Stimulated activated naive CD8-positive, alpha-beta T cell treated with anti-CD3 and anti-CD28 coated beads, Interleukin-15, Interleukin-2, amounts not matched to agents 100 ng/mL and 50 ng/mL, for 24 hours (primary cell): ENCODE measurements around the gene SPART.
"Not testable (repeated sequence)": the region's sequence is repeated elsewhere in the genome, so short reads cannot be mapped to it uniquely, and the experiment has no call there.

ENCODE experiments used
- H3K27ac Mint-ChIP-seq: one replicate; pipeline ENCODE4 v1.8.0; 2021; ENCODE audit warnings: mild to moderate bottlenecking, mixed read lengths
- H3K27me3 Mint-ChIP-seq: one replicate; pipeline ENCODE4 v1.8.0; 2021; ENCODE audit warnings: mixed read lengths
- H3K36me3 Mint-ChIP-seq: one replicate; pipeline ENCODE4 v1.8.0; 2021; ENCODE audit warnings: low read depth, mixed read lengths
- H3K4me1 Mint-ChIP-seq: one replicate; pipeline ENCODE4 v1.8.0; 2021; ENCODE audit warnings: low read depth, mixed read lengths
- H3K4me3 Mint-ChIP-seq: one replicate; pipeline ENCODE4 v1.8.0; 2021; ENCODE audit warnings: mild to moderate bottlenecking, mixed read lengths
- H3K9me3 Mint-ChIP-seq: one replicate; pipeline ENCODE4 v1.8.0; 2021; ENCODE audit warnings: mixed read lengths

Gene SPART

DNA sequence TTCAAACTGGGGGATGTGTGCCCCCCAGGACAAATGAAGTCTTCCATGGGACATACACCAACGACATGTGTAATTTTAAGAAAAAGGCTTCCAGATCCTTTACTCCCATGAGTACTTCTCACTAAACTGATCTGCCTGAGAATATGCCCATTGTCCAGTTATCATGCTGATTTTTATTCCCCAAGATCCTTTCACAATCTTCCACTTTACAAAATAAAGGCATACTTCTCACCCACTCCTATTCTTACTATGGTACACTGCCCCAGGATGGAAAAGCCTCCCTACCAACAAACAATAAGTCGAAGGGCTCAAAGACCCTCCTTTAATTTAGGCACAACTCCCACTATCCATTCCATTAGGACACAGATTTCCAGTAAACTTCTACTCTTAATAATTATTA, 3.5 kb downstream of the SPART start:
- Mint-ChIP-seq H3K36me3 (peaks cover 5% of the 10 kb centered on the region), H3K27ac (no peak overlapping the region), H3K4me3 (no peak overlapping the region), H3K27me3 (no peaks in the 10 kb centered on the region), H3K4me1 (peaks cover 49% of the 10 kb centered on the region), H3K9me3 (no peaks in the 10 kb centered on the region)

DNA sequence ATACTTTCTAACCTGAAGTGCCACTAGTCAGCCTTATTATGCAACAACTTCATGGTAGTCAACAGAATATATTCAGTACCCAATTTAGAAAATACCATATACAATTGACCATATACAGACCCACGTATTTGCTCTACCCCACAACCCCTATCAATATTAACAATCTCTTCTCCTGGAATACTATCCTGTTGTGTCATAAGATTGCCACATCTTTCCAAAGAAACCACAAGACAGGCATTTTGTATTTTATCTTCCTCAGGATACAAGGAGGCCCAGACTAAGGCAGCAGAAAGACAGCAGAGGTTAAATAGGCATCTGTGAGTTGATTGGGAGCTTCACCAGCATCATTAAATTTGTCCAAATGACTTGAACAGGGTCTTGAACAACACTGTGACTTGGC, 4.5 kb downstream of the SPART start:
- Mint-ChIP-seq H3K4me1 (peaks cover 52% of the 10 kb centered on the region), H3K27ac (no peak overlapping the region), H3K27me3 (no peaks in the 10 kb centered on the region), H3K36me3 (peaks cover 8% of the 10 kb centered on the region), H3K9me3 (no peaks in the 10 kb centered on the region), H3K4me3 (no peak overlapping the region)

DNA sequence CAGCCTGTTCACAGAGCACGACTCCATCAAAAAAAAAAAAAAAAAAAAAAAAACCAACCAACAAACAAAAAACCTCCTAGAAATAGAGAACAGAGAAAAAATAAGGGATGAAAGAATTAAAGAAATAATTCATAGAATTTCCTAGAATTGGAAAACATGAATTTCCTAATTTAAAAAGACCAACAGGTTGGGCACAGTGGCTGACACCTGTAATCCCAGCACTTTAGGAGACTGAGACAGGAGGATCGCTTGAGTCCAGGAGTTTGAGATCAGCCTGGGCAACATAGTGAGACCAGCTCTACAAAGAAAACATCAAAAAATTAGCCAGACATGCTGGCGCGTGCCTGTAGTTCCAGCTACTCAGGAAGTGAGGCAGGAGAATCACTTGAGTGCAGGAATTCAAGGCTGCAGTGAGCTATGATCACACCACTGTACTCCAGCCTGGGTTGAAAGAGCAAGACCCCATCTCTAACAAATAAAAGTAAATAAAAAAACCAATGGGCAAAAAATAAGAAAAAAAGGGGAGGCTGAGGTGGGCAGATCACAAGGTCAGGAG, 6.5 kb downstream of the SPART start:
- no peaks in the 10 kb centered on the region for H3K27me3 Mint-ChIP-seq
- H3K4me3 Mint-ChIP-seq, result no peak overlapping the region
- no peak overlapping the region for H3K27ac Mint-ChIP-seq
- H3K36me3 Mint-ChIP-seq, result peaks cover 18% of the 10 kb centered on the region
- peaks cover 51% of the 10 kb centered on the region for H3K4me1 Mint-ChIP-seq
- H3K9me3 Mint-ChIP-seq, result no peaks in the 10 kb centered on the region

DNA sequence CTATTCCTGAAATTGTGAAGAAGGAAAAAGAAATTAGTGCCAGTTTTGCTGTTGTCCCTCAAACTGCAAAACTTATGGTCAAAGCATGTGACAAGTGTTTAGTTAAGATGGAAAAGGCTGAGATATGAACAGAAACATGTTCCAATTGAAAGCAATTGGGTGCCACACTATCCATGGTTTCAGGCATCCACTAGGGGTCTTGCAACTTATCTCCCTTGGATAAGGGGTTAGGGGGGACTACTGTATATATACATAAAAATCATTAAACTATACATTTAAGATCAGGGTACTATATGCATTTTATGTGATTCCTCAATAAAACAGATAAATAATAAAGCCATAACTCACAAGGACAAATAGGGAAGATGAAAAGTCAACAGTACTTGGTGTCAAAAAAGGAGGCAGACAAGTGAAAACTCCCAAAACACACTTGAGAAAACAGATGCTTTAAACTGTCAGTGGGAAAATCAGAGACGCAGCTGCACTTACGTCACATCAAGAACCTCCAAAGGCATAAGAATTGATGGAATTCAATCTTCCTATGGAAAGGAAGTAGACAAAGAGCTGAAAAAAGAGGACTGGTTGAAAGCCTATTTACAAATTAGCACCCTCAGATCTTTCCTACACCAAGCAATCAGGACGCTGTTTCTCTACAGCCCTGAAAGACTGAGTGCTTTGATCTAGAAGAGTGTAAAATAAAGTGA, 8.1 kb downstream of the SPART start:
- Mint-ChIP-seq H3K36me3 (peaks cover 26% of the 10 kb centered on the region), H3K9me3 (no peaks in the 10 kb centered on the region), H3K4me1 (peaks cover 53% of the 10 kb centered on the region), H3K27ac (no peak overlapping the region), H3K4me3 (no peak overlapping the region), H3K27me3 (no peaks in the 10 kb centered on the region)

DNA sequence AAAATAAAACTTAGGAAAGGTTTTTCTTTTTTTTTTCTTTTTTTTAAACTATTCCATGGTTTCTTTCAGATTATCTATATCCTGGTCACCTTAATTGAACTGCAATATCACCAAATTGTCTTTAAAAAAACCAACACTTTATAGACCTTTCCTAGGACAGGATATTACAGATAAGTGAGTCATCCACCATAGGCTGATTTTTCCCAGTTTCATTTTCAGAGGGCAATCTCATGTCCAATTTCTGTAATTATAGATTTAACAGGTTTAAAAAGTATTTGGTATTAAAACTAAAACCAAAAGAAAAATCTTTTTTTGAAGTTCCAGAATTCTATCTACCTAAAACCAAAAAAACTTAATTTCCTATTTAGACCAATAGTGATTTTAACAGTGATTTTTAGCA, 13.2 kb downstream of the SPART start:
- Mint-ChIP-seq H3K9me3 (no peaks in the 10 kb centered on the region), H3K36me3 (peaks cover 48% of the 10 kb centered on the region), H3K4me1 (peaks cover 41% of the 10 kb centered on the region), H3K27ac (no peak overlapping the region), H3K27me3 (no peaks in the 10 kb centered on the region), H3K4me3 (no peak overlapping the region)

DNA sequence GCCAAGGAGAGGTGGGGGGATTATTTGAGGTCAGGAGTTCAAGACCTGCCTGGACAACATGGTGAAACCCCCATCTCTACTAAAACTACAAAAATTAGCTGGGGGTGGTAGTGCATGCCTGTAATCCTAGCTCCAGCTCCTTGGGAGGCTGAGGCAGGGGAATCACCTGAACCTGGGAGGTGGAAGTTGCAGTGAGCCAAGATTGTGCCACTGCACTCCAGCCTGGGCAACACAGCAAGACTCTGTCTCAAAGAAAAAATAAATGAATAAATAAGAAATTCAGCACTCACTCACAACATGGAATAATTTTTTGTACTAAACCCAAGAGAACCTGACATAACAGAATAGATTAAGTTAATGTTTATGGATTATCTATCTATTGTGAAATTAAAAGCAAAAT, 13.9 kb downstream of the SPART start:
- H3K36me3 Mint-ChIP-seq, result peaks cover 52% of the 10 kb centered on the region
- H3K9me3 Mint-ChIP-seq, H3K27ac Mint-ChIP-seq, H3K27me3 Mint-ChIP-seq, H3K4me3 Mint-ChIP-seq: not testable (repeated sequence)
- peaks cover 36% of the 10 kb centered on the region for H3K4me1 Mint-ChIP-seq

DNA sequence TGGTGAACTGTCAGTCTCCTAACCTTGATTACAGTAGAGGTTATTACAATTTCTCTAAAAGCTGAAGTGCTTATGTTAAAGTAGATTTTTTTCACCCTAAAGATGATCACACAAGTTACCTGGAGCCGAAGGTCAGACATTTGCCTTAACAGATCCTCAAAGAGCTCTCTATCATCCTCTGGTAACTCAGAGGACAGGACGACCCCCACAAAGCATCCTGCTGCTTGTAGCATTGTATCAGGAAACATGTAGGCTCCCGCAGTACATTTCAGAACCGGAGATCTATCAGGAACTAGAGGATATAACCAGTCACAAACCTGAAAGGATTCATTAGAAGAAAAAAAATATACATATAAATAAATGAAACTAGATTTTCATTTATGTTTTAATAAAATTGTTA, 14.9 kb downstream of the SPART start:
- no peaks in the 10 kb centered on the region for H3K9me3 Mint-ChIP-seq
- H3K4me1 Mint-ChIP-seq, result peaks cover 27% of the 10 kb centered on the region
- H3K27ac Mint-ChIP-seq, result no peak overlapping the region
- H3K27me3 Mint-ChIP-seq, result no peaks in the 10 kb centered on the region
- H3K4me3 Mint-ChIP-seq, result no peak overlapping the region
- H3K36me3 Mint-ChIP-seq, result peaks cover 58% of the 10 kb centered on the region

DNA sequence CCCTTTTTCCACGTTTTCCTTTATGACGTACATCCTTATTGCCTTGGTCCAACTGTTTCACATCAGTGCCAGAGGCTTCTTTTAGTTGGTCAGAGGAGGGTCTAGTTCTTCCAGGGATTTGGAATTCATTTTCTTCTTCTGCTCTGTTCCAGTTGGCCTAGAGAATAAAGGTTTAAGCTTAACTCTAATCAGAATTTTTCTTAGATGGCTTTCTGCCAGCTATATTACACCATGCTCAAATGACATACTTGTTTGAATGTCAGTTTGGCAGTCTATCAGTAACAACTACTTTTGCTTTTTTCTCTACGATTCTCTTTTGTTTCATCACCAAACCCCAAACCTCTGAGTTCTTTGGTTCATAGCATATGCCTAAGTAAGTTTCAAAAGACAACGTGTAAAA, 16.8 kb downstream of the SPART start:
- Mint-ChIP-seq H3K27ac (no peak overlapping the region), H3K9me3 (no peaks in the 10 kb centered on the region), H3K4me1 (peaks cover 20% of the 10 kb centered on the region)

DNA sequence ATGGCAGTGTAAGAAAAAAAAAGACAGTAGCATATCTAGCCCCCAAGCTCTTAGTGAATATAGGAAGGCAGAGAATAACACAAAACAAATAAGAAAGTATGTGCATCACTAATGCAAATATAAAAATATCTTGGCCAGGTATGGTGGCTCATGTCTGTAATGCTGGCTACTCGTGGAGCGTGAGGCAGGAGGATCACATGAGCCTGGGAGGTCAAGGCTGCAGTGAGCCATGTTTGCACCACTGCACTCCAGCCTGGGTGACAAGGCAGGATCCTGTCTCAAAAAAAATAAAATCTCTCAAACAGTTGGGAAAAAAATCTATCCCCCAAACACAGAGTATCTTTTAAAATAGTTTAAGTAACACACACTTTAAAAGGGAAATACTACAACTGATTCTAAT, 17.4 kb downstream of the SPART start:
- H3K27ac Mint-ChIP-seq, result no peak overlapping the region
- H3K4me3 Mint-ChIP-seq, result no peak overlapping the region
- peaks cover 60% of the 10 kb centered on the region for H3K36me3 Mint-ChIP-seq
- peaks cover 16% of the 10 kb centered on the region for H3K4me1 Mint-ChIP-seq
- H3K27me3 Mint-ChIP-seq, result no peaks in the 10 kb centered on the region
- no peaks in the 10 kb centered on the region for H3K9me3 Mint-ChIP-seq

More for the DNA sequence above, 16.8 kb downstream of the SPART start:
- H3K4me3 Mint-ChIP-seq, result no peak overlapping the region
- no peaks in the 10 kb centered on the region for H3K27me3 Mint-ChIP-seq
- peaks cover 63% of the 10 kb centered on the region for H3K36me3 Mint-ChIP-seq

DNA sequence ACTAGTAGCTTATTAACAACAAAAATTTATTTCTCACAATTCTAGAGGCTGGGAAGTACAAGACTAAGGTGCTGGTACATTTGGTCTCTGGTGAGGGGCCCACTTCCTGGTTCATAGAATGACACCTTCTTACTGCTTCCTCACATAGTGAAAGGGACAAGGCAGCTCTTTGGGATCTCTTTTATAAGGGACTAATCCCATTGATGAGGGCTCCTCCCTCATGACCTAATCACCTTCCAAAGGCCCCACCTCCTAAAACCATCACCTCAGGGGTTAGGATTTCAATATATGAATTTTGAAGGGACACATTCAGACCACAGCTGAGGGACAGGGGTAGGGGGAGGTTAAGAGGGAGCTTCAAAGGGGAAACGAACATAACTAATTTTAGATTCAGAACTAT, 20.3 kb downstream of the SPART start:
- Mint-ChIP-seq H3K4me3 (no peak overlapping the region), H3K9me3 (no peaks in the 10 kb centered on the region), H3K27ac (no peak overlapping the region), H3K4me1 (no peaks in the 10 kb centered on the region), H3K27me3 (no peaks in the 10 kb centered on the region), H3K36me3 (peaks cover 65% of the 10 kb centered on the region)

DNA sequence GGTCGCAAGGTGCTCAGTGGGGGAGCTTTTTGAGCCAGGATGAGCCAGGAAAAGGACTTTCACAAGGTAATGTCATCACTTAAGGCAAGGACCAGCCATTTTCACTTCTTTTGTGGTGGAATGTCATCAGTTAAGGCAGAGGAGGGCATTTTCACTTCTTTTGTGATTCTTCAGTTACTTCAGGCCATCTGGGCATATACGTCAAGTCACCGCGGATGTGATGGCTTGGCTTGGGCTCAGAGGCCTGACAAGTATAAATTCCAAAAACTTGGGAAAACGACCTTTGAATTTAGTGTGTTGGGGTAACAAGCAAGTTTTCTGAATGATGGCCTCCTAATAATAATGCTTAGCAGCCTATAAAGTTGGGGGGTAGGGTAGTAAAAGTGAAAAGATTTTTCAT, 21.3 kb downstream of the SPART start:
- H3K27ac Mint-ChIP-seq, H3K9me3 Mint-ChIP-seq, H3K4me3 Mint-ChIP-seq, H3K4me1 Mint-ChIP-seq, H3K27me3 Mint-ChIP-seq: not testable (repeated sequence)
- peaks cover 64% of the 10 kb centered on the region for H3K36me3 Mint-ChIP-seq

DNA sequence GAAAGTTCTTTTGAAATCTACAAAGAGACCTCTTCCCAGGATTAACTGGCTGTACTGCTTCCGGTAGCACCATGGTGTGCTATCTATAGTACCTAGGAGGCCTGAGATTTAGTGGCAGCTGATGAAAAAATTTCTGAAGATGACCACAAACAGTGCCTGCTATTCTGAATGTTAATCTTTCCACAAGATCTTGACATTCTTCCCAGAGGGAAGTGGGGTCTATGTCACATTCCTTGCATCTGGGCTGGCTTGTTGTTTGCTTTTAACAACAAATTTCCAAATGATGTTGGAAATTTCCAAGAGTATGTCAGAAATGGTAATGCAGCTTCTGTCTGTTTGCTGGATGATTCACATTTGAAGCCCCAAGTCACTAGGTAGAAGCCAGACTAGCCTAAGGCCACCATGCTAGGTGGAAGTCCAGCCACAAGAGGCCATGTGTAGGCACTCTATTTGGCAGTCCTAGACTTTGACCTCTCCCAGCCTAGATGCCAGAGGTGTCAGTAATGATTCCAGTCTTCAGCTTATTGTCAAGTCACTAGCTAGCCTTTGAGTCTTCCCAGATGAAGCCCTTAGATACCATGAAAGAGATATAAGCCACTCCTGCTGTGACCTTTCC, 22.1 kb downstream of the SPART start:
- Mint-ChIP-seq H3K9me3 (no peaks in the 10 kb centered on the region), H3K27me3 (no peaks in the 10 kb centered on the region), H3K36me3 (peaks cover 63% of the 10 kb centered on the region), H3K4me3 (no peak overlapping the region), H3K4me1 (no peaks in the 10 kb centered on the region), H3K27ac (no peak overlapping the region)

DNA sequence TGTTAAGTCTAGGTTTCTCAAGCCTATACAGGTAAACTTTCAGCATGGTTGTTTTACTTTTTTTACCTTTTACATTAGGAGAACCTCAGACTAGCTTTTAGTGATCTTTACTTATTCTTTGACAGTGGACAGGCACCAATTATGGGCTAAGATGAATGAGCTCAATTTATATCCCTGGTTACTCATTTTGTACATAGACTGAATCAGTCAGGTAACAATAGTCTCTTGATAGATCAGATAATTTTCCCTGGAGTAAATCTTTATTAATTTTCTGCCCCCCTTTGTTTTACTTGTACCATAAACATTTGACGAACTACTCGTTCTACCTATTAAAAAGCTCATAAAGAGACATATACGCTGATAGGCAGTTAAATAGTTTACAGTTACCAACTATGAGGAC, 22.8 kb downstream of the SPART start:
- H3K9me3 Mint-ChIP-seq, result no peaks in the 10 kb centered on the region
- H3K27me3 Mint-ChIP-seq, result no peaks in the 10 kb centered on the region
- H3K36me3 Mint-ChIP-seq, result peaks cover 56% of the 10 kb centered on the region
- H3K4me3 Mint-ChIP-seq, result no peak overlapping the region
- no peaks in the 10 kb centered on the region for H3K4me1 Mint-ChIP-seq
- no peak overlapping the region for H3K27ac Mint-ChIP-seq

DNA sequence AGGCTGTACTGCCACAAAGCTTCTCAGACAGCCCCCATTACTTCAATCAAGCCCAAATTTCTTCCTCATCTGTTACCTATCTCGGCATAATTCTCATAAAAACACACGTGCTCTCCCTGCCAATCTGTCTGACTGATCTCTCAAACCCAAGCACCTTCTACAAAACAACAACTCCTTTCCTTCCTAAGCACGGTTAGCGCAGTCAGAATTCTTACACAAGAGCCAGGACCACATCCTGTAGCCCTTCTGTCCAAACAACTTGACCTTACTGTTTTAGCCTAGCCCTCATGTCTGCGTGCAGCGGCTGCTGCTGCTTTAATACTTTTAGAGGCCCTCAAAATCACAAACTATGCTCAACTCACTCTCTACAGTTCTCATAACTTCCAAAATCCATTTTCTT, 26.4 kb downstream of the SPART start:
- not testable (repeated sequence) for H3K9me3 Mint-ChIP-seq, H3K27me3 Mint-ChIP-seq, H3K27ac Mint-ChIP-seq, H3K4me1 Mint-ChIP-seq, H3K4me3 Mint-ChIP-seq
- peaks cover 35% of the 10 kb centered on the region for H3K36me3 Mint-ChIP-seq

DNA sequence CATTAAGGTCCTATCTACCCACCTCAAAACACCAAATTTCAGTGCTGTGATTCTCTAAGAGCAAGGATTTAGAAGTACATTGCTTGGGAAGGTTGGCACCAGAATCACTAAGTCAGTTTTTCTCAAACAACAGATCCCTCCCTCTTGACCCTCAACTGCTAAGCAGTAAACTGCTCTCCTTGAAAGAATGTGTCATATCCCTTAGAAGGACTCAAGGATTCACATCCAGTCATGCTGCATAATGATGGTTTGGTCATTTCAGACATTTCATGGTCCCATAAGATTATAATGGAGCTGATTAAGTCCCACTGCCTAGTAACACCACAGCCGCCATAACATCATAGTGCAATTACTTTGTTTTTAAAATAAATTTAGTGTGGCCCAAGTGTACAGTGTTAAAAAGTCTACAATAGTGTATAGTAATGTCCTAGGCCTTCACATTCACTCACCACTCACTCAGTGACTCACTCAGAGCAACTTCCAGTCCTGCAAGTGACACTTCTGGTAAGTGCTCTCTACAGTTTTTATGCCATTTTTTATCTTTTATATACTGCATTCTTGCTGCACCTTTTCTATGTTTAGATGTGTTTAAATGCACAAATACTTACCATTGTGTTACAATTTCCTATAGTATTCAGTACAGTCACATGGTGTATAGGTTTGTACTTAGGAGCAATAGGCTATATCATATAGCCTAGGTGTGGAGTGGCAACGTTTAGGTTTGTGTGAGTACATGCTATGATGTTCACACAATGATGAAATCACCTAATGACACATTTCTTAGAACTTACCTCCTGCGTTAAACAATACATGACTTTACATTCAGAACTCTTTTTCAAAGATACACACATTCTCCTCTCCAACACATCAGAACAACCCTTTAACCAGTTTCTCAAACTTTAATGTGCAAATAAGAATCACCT, 32.9 kb downstream of the SPART start:
- Mint-ChIP-seq H3K4me3 (no peak overlapping the region), H3K27ac (no peak overlapping the region), H3K36me3 (peaks cover 43% of the 10 kb centered on the region), H3K9me3 (no peaks in the 10 kb centered on the region), H3K4me1 (no peaks in the 10 kb centered on the region), H3K27me3 (no peaks in the 10 kb centered on the region)
